ENCODE measurements around the gene CHST3. TPM values are rescaled to one million over a fixed set of nuclear protein-coding genes. Genes with fewer than 3 reads are reported as not detected.
A peak's percentile ranks its signal among the peaks of the same experiment; 100 is the strongest.

The CHST3 gene
- total RNA-seq, 1 donor from 2014 or later: 26.0 TPM

- Histone ChIP-seq H3K27me3 (no peaks in the 10 kb centered on the region), H3K9me3 (no peaks in the 10 kb centered on the region), H3K4me1 (peaks cover 67% of the 10 kb centered on the region), H3K27ac (peak overlapping the region; percentile 86), H3K36me3 (no peaks in the 10 kb centered on the region), H3K4me3 (no peak overlapping the region)
- TF ChIP-seq CTCF (IDR thresholded peaks at IDR 0.05): no peak
- no peak for TF ChIP-seq POLR2A (IDR thresholded peaks at IDR 0.05)
- TF ChIP-seq POLR2AphosphoS5 (IDR thresholded peaks at IDR 0.05; ENCODE audit: insufficient read depth in 1 of 2, low read depth in 1 of 2): peak in 1 of 2 donors; percentile 32
- intact Hi-C loops (cut with DNase I): no loop called here
- DNase-seq (ENCODE audit: extremely low spot score in 2 of 2): no peak
These were observed 34.6 kb downstream of the CHST3 start for GRCh38 chr10:71998840-71999194.

DNA sequence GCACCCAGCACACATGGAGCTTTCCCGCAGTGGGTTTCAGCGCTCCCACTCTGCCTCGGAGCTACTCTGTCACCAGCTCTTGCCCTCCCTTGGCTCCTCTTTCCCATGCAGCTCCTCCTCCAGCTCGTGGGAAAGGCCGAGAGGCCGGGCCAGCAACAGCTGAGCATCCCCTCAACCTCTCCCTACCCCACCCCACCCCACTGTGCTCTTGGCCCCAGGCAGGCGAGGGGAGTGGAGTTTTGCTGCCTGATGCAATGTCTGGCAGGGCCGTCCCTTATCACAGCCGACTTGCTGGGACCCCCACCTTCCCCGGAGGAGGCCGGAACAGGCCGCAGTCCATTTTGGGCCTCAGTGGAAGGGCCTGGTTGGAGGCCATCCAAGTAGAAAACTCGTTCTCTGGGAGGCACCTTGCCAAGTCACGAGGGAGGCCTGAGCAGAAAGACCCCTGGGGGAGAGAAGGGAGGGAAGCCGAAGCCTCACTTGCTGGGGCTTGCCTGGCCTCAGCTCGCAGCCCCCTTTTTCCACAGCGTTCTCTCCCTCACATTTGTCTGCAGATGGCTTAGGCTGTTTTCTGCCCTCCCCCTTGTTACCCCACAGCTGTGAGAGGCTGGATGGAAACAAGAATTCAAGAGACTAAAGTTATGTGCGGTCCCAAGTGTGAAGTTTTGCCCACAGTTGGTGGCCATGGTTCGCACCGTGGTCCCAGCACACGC is 35.3 kb downstream of the CHST3 start:
- H3K27ac ChIP-seq: peak overlapping the region; percentile 86
- TF ChIP-seq POLR2AphosphoS5 (IDR thresholded peaks at IDR 0.05; ENCODE audit: insufficient read depth in 1 of 2, low read depth in 1 of 2): peak in 1 of 2 donors; percentile 85
- TF ChIP-seq POLR2A (IDR thresholded peaks at IDR 0.05): no peak
- H3K4me1 ChIP-seq: peaks cover 67% of the 10 kb centered on the region
- H3K36me3 ChIP-seq: no peaks in the 10 kb centered on the region
- H3K9me3 ChIP-seq: no peaks in the 10 kb centered on the region
- H3K4me3 ChIP-seq: peak overlapping the region in 1 of 2 donors; percentile 17
- intact Hi-C loops (cut with DNase I): no loop called here
- no peaks in the 10 kb centered on the region for H3K27me3 ChIP-seq
- DNase-seq (ENCODE audit: extremely low spot score in 2 of 2): no peak

- H3K4me1 ChIP-seq: peaks cover 59% of the 10 kb centered on the region
These were observed 36.2 kb downstream of the CHST3 start for GRCh38 chr10:72000073-72001032.

GRCh38 chr10:72001033-72001395 is 36.8 kb downstream of the CHST3 start:
- Histone ChIP-seq H3K4me1 (peaks cover 54% of the 10 kb centered on the region), H3K4me3 (no peak overlapping the region), H3K27me3 (no peaks in the 10 kb centered on the region), H3K36me3 (no peaks in the 10 kb centered on the region), H3K27ac (peak overlapping the region; percentile 86), H3K9me3 (no peaks in the 10 kb centered on the region)
- no peak for DNase-seq (ENCODE audit: extremely low spot score in 2 of 2)
- TF ChIP-seq POLR2A (IDR thresholded peaks at IDR 0.05): no peak
- TF ChIP-seq CTCF (IDR thresholded peaks at IDR 0.05): no peak
- no peak for TF ChIP-seq POLR2AphosphoS5 (IDR thresholded peaks at IDR 0.05; ENCODE audit: insufficient read depth in 1 of 2, low read depth in 1 of 2)
- intact Hi-C loops (cut with DNase I): no loop called here

More at GRCh38 chr10:72000073-72001032, 36.2 kb downstream of the CHST3 start:
- TF ChIP-seq POLR2AphosphoS5 (IDR thresholded peaks at IDR 0.05; ENCODE audit: insufficient read depth in 1 of 2, low read depth in 1 of 2): no peak
- no peak overlapping the region for H3K4me3 ChIP-seq
- peak overlapping the region; percentile 86 for H3K27ac ChIP-seq
- no peaks in the 10 kb centered on the region for H3K9me3 ChIP-seq
- DNase-seq (ENCODE audit: extremely low spot score in 2 of 2): no peak
- intact Hi-C loops (cut with DNase I): no loop called here
- no peaks in the 10 kb centered on the region for H3K36me3 ChIP-seq
- no peaks in the 10 kb centered on the region for H3K27me3 ChIP-seq

GRCh38 chr10:72002354-72003295 is 38.4 kb downstream of the CHST3 start:
- Histone ChIP-seq H3K27ac (no peak overlapping the region), H3K9me3 (no peaks in the 10 kb centered on the region), H3K36me3 (peaks cover 0 to 9% of the 10 kb centered on the region in 2 donors), H3K27me3 (no peaks in the 10 kb centered on the region), H3K4me3 (no peak overlapping the region), H3K4me1 (peaks cover 54% of the 10 kb centered on the region)
- TF ChIP-seq POLR2A (IDR thresholded peaks at IDR 0.05) (no peak), CTCF (IDR thresholded peaks at IDR 0.05) (no peak), POLR2AphosphoS5 (IDR thresholded peaks at IDR 0.05; ENCODE audit: insufficient read depth in 1 of 2, low read depth in 1 of 2) (no peak)
- intact Hi-C loops (cut with DNase I): no loop called here
- no peak for DNase-seq (ENCODE audit: extremely low spot score in 2 of 2)
